MG63 (cell line): ENCODE results near the gene OR51E2. TPM values are rescaled to one million over a fixed set of nuclear protein-coding genes. Genes with fewer than 3 reads are reported as not detected.

Experiments used
- DNase-seq: peaks from one replicate; pipeline ENCODE4 v3.0.0-alpha.2; 2020
- H3K27me3 ChIP-seq: fragments of 250-450 bp; sonication (Bioruptor Pico); 2 replicates; pipeline ENCODE4 v1.5.1; 2020; ENCODE audit warnings: mild to moderate bottlenecking, moderate library complexity
- H3K36me3 ChIP-seq: fragments of 250-450 bp; sonication (Bioruptor Pico); 2 replicates; pipeline ENCODE4 v1.5.1; 2020; ENCODE audit warnings: mild to moderate bottlenecking, moderate library complexity
- H3K4me3 ChIP-seq: fragments of 250-450 bp; sonication (Bioruptor Pico); 2 replicates; pipeline ENCODE4 v1.5.1; 2020; ENCODE audit warnings: mild to moderate bottlenecking, moderate library complexity
- H3K9me3 ChIP-seq: fragments of 250-450 bp; sonication (Bioruptor Pico); 2 replicates; pipeline ENCODE4 v1.5.1; 2020; ENCODE audit warnings: mild to moderate bottlenecking, moderate library complexity
- total RNA-seq: library from RNA; depleted of rRNA; stranded (reverse); fragments of >200 nt; shearing (Covaris generic); gene quantifications from 2 replicates; pipeline ENCODE4 v1.2.3, GENCODE V29; 2014; ENCODE audit warnings: low replicate concordance

OR51E2 gene
- total RNA-seq, 1 experiment from 2014 or later, result 0.23 TPM

- Histone ChIP-seq H3K9me3 (no peaks in the 10 kb centered on the region), H3K4me3 (no peak overlapping the region), H3K27me3 (no peaks in the 10 kb centered on the region), H3K36me3 (no peaks in the 10 kb centered on the region)
- no peak for DNase-seq
These were observed 23.9 kb downstream of the OR51E2 start for GRCh38 chr11:4673781-4674180.

- H3K36me3 ChIP-seq, result no peaks in the 10 kb centered on the region
- H3K27me3 ChIP-seq, result no peaks in the 10 kb centered on the region
- no peak overlapping the region for H3K4me3 ChIP-seq
- DNase-seq, result no peak
- no peaks in the 10 kb centered on the region for H3K9me3 ChIP-seq
These were observed 25.2 kb downstream of the OR51E2 start for GRCh38 chr11:4672470-4672869.

- no peaks in the 10 kb centered on the region for H3K9me3 ChIP-seq
- no peak for DNase-seq
- H3K27me3 ChIP-seq, result no peaks in the 10 kb centered on the region
- no peak overlapping the region for H3K4me3 ChIP-seq
- H3K36me3 ChIP-seq, result no peaks in the 10 kb centered on the region
These were observed 25.9 kb downstream of the OR51E2 start for GRCh38 chr11:4671741-4672140.

- no peaks in the 10 kb centered on the region for H3K36me3 ChIP-seq
- no peak for DNase-seq
- no peak overlapping the region for H3K4me3 ChIP-seq
- H3K9me3 ChIP-seq, result no peaks in the 10 kb centered on the region
- no peaks in the 10 kb centered on the region for H3K27me3 ChIP-seq
These were observed 32.2 kb downstream of the OR51E2 start for GRCh38 chr11:4665424-4665823.

GRCh38 chr11:4664786-4665185, 32.9 kb downstream of the OR51E2 start:
- H3K4me3 ChIP-seq, result no peak overlapping the region
- no peak for DNase-seq
- no peaks in the 10 kb centered on the region for H3K9me3 ChIP-seq
- no peaks in the 10 kb centered on the region for H3K36me3 ChIP-seq
- no peaks in the 10 kb centered on the region for H3K27me3 ChIP-seq

- H3K36me3 ChIP-seq, result no peaks in the 10 kb centered on the region
- no peak for DNase-seq
- H3K27me3 ChIP-seq, result no peaks in the 10 kb centered on the region
- H3K4me3 ChIP-seq, result no peak overlapping the region
- no peaks in the 10 kb centered on the region for H3K9me3 ChIP-seq
These were observed 33.5 kb downstream of the OR51E2 start for GRCh38 chr11:4664183-4664582.

GRCh38 chr11:4662876-4663275, 34.8 kb downstream of the OR51E2 start:
- Histone ChIP-seq H3K4me3 (no peak overlapping the region), H3K36me3 (no peaks in the 10 kb centered on the region), H3K27me3 (no peaks in the 10 kb centered on the region), H3K9me3 (no peaks in the 10 kb centered on the region)
- no peak for DNase-seq

GRCh38 chr11:4658629-4659445, 38.8 kb downstream of the OR51E2 start:
- DNase-seq, result no peak
- H3K4me3 ChIP-seq, result no peak overlapping the region
- no peaks in the 10 kb centered on the region for H3K27me3 ChIP-seq
- H3K9me3 ChIP-seq, result no peaks in the 10 kb centered on the region
- H3K36me3 ChIP-seq, result no peaks in the 10 kb centered on the region

GRCh38 chr11:4654635-4655369, 42.9 kb downstream of the OR51E2 start:
- no peaks in the 10 kb centered on the region for H3K27me3 ChIP-seq
- H3K36me3 ChIP-seq, result no peaks in the 10 kb centered on the region
- DNase-seq, result no peak
- H3K4me3 ChIP-seq, result no peak overlapping the region
- no peaks in the 10 kb centered on the region for H3K9me3 ChIP-seq

GRCh38 chr11:4647766-4648165, 49.9 kb downstream of the OR51E2 start:
- H3K4me3 ChIP-seq, result no peak overlapping the region
- no peaks in the 10 kb centered on the region for H3K36me3 ChIP-seq
- DNase-seq, result no peak
- no peaks in the 10 kb centered on the region for H3K9me3 ChIP-seq
- no peaks in the 10 kb centered on the region for H3K27me3 ChIP-seq

- Histone ChIP-seq H3K36me3 (no peaks in the 10 kb centered on the region), H3K4me3 (no peak overlapping the region), H3K27me3 (no peaks in the 10 kb centered on the region), H3K9me3 (no peaks in the 10 kb centered on the region)
- DNase-seq, result no peak
These were observed 51.7 kb downstream of the OR51E2 start for GRCh38 chr11:4645974-4646373.

- Histone ChIP-seq H3K36me3 (no peaks in the 10 kb centered on the region), H3K9me3 (no peaks in the 10 kb centered on the region), H3K4me3 (no peak overlapping the region), H3K27me3 (no peaks in the 10 kb centered on the region)
- no peak for DNase-seq
These were observed 53.4 kb downstream of the OR51E2 start for GRCh38 chr11:4644233-4644632.

GRCh38 chr11:4643682-4644081, 54.0 kb downstream of the OR51E2 start, which contains the start of gene OR51E1:
TSS of gene OR51E1 (plus strand) at chr11:4643982. CDS start at chr11:4652527, 8,545 bp downstream.
- H3K9me3 ChIP-seq, result no peaks in the 10 kb centered on the region
- H3K4me3 ChIP-seq, result no peak within 1 kb of the TSS
- no peaks in the 10 kb centered on the region for H3K27me3 ChIP-seq
- DNase-seq, result no peak
- no peaks in the 10 kb centered on the region for H3K36me3 ChIP-seq

GRCh38 chr11:4643076-4643475, 54.6 kb downstream of the OR51E2 start:
- no peaks in the 10 kb centered on the region for H3K36me3 ChIP-seq
- no peak overlapping the region for H3K4me3 ChIP-seq
- H3K9me3 ChIP-seq, result no peaks in the 10 kb centered on the region
- DNase-seq, result no peak
- no peaks in the 10 kb centered on the region for H3K27me3 ChIP-seq

- H3K4me3 ChIP-seq, result no peak overlapping the region
- no peaks in the 10 kb centered on the region for H3K9me3 ChIP-seq
- no peaks in the 10 kb centered on the region for H3K36me3 ChIP-seq
- H3K27me3 ChIP-seq, result no peaks in the 10 kb centered on the region
- no peak for DNase-seq
These were observed 55.6 kb downstream of the OR51E2 start for GRCh38 chr11:4642043-4642442.

GRCh38 chr11:4641501-4641900, 56.2 kb downstream of the OR51E2 start:
- Histone ChIP-seq H3K4me3 (no peak overlapping the region), H3K9me3 (no peaks in the 10 kb centered on the region), H3K36me3 (no peaks in the 10 kb centered on the region), H3K27me3 (no peaks in the 10 kb centered on the region)
- DNase-seq, result no peak

- Histone ChIP-seq H3K27me3 (no peaks in the 10 kb centered on the region), H3K4me3 (no peak overlapping the region), H3K9me3 (no peaks in the 10 kb centered on the region), H3K36me3 (no peaks in the 10 kb centered on the region)
- DNase-seq, result no peak
These were observed 57.7 kb downstream of the OR51E2 start for GRCh38 chr11:4639931-4640330.

GRCh38 chr11:4637662-4638047, 60.0 kb downstream of the OR51E2 start:
- Histone ChIP-seq H3K27me3 (no peaks in the 10 kb centered on the region), H3K4me3 (no peak overlapping the region), H3K36me3 (no peaks in the 10 kb centered on the region), H3K9me3 (no peaks in the 10 kb centered on the region)
- no peak for DNase-seq
